Fibroblast of peridontal ligament (primary cell): ENCODE measurements around the gene CFAP57.
A peak's percentile ranks its signal among the peaks of the same experiment; 100 is the strongest.

Experiments
- DNase-seq: peaks from one replicate; pipeline ENCODE4 v3.0.0-alpha.2; 2010; ENCODE audit errors: extremely low read depth

The CFAP57 gene

GRCh38 chr1:43277116-43277876, 105.2 kb downstream of the CFAP57 start:
- DNase-seq, result no peak

GRCh38 chr1:43279161-43279560, 107.0 kb downstream of the CFAP57 start:
- DNase-seq, result no peak

- no peak for DNase-seq
These were observed 107.5 kb downstream of the CFAP57 start for GRCh38 chr1:43279666-43280065.

DNA sequence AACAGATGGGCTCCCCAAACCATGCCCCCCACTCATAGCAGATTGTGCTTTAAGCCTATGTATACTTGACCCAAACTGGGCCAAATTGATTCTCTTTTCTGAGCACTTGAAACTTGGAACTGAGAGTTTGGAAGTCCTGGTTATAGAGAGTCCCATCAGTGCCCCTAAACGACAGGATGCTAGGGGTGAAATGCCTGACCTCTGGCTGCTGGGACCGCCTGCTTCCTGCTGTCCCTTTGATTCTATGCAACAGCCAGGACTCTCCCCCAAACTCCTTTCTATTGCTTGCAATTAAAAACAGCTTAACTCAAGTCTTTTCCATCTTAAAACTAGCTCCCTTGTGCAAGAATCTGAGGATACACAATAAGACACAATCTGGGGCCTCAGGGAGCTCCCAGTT, 108.6 kb downstream of the CFAP57 start:
- no peak for DNase-seq

- no peak for DNase-seq
These were observed 110.4 kb downstream of the CFAP57 start for GRCh38 chr1:43282220-43283195.

DNA sequence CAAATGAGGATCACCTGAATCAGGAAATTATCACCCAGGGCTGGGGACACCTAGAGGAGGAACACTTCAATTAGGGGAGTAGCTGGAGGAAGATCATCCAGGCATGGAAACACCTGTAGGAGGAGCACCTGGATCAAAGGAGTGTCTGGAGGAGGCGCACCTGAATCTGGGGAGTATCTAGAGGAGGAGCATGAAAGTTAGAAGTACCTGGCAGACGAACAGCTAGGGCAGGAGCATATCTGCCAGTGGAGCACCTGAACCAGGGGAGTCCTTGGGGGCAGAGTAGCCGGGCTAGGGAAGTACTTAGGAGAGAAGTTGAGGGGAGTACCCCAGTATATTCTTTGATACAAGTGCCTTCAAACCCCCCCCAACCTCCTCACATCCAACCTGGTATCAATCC, 111.9 kb downstream of the CFAP57 start:
- DNase-seq, result no peak

GRCh38 chr1:43284546-43285110, 112.5 kb downstream of the CFAP57 start:
- no peak for DNase-seq

DNA sequence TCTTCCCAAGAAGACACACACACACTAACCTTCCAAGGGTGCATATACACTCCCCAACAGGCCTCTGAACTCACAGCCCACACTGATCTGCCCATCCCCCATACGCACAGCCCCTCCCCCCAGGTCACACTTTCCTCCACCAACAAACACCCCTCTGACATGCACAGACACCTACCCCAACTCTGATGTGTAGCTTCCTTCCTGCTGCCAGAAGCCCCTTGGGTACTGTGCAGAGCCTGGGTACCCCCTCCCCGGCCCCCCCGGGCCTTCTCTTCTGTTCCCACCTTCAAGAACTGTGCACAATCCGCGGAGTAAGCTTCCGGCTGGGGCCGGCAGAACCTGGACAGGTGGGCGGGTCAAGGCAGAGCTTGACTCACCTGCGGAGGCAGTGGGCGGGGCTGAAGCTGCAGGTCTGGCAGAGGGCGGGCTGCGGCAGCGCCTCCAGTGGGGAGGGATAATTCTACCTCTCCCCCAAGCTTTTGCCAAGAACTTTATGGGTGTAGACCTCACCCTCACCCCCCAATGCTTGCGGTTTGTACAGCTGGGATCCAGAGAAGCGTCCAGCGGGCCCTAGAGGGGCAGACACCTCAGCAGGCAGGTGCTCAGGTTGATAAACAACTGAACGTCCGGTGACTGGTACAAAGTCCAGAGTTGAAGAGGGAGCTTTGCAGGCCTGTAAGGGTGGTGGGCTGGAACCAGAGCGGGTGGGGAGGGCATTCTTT, 113.3 kb downstream of the CFAP57 start, which contains the start of gene C1orf210:
Gene C1orf210, minus strand, starts transcription at position 313 of the 722 bp plus-strand sequence. CDS start 2,311 bp downstream, outside the sequence.
- no peak for DNase-seq

DNA sequence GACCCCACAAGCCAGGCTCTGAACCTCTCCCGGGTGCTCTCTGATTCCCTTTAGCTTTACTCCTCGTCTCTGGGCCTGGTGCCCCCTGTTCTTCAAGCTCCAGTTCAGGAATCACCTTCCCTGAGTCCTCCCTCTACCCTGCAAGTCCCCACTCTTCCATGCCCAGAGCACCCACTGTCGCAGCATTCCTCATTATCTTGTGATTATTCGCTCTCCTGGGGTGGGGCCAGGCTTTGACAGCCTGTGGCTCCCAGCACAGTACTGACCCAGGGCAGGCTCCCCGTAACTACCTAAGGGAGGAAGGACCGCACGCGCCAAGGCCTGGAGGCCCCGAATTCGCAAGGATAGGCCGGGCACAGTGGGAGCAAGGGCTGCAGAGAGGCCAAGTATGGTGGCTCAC, 114.0 kb downstream of the CFAP57 start:
- no peak for DNase-seq

DNA sequence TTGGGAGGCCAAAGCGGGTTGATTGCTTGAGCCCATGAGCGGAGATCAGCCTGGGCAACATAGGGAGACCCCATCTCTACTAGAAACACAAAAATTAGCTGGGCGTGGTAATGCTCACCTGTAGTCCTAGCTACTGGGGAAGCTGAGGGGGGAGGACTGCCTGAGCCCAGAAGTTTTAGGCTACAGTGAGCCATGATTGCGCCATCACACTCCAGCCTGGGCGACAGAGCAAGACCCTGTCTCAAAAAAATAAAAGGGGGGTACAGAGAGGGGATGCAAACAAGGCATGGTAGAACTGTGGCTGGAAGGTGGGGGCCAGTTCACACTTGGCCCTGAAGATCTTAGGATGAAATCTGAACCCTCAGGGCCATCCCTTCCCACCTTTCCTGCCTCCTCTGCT, 114.4 kb downstream of the CFAP57 start:
- no peak for DNase-seq

GRCh38 chr1:43288058-43288784, 116.1 kb downstream of the CFAP57 start:
- no peak for DNase-seq

DNA sequence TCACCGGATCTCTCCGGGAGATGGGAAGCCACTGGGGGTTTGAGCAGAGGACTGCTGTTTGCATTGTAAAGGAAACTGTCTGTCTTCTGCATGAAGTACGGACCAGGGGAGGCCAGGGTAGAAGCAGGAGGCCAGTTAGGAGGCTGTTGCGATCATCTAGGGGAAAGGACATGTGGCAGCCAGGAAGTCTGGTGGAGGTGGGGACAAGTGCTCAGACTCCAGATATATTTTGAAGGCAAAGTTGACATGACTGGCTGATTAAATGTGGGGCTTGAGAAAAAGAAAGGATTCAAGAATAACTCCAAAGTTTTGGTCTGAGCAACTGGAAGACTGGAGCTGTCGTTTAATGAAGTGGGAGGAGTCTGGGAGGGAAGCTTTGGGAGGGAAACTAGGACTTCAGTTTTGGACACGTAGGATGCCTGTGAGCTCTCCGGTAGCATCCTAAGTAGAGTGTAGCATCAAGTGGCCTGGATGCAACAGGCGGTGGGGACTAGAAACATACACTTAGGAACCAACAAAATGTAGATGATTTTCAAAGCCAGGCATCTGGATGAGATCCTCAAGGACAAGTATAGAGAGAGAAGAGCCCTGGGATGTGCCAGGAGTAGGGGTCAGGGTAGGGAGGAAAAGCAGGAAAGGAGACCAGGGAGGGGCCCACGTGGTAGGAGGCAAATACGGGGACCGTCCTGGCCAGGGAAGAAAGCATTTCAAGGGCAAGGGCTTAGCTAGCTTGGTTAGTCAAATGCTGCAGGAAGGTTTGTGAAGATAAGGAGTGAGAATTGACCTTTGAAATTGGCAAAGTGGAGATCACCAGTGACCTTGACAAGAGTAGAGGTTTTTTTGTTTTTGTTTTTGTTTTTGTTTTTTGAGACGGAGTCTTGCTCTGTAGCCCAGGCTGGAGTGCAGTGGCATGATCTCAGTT, 116.9 kb downstream of the CFAP57 start:
- no peak for DNase-seq

DNA sequence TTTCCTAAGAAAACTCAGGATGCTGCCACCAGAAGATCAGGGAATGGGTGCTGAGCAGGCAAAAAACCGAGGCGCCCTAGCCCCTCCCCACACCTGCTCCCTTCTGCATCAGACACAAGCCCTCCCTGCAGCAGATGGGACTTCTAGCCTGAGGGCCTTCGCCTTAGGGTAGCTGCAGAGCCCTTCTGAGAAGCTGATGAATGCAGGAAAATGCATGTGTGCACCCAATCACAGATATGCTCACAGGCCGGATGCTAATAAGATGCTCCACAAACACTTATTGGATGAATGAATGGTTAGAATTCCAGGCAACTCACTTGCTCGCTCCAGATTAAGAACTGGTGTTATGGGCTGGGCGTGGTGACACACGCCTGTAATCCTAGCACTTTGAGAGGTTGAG, 120.1 kb downstream of the CFAP57 start:
- no peak for DNase-seq

- DNase-seq, result no peak
These were observed 120.5 kb downstream of the CFAP57 start for GRCh38 chr1:43292679-43293078.

- DNase-seq, result no peak
These were observed 121.0 kb downstream of the CFAP57 start for GRCh38 chr1:43293176-43293575.

DNA sequence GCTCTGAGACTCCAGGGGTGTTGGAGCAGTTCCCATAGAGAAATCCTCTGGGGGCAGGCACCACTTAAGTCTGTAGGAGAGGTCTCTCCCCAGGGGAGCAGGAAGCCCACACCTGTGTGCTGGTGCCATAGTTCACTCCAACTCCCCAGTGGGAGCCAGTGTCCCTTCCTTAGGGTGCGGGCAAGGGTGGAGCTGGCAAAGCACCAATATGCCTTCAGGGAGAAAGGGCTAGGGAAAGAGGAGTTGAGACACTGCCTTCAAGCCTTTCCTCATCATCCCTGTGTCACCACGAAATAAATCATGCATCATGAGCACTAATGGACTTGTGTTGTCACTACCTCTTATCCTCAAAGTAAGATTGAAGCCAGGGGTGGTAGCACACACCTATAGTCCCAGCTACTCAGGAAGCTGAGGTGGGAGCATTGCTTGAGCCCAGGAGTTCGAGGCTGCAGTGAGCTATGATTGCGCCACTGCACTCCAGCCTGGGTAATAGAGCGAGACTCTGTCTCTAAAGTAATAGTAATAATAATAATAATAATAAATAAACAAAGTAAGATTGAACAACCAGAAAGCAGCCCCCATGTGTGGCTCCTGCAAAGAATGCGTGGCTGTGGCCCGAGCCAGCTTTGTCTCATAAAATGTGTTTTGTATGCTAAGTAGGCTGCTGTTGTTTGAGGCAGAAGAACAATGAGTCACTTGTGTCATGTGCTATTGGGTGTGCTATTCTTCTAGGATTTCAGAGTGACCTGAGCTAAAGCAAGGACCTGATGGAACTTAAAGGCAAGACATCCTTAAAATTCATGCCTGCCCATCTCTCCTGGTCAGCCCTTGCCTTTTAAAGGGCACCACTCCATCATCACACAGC, 122.0 kb downstream of the CFAP57 start:
- peak; percentile 49 for DNase-seq

GRCh38 chr1:43294761-43295160, 122.6 kb downstream of the CFAP57 start:
- DNase-seq, result no peak

- DNase-seq, result peak; percentile 47
These were observed 124.1 kb downstream of the CFAP57 start for GRCh38 chr1:43296207-43296606.

DNA sequence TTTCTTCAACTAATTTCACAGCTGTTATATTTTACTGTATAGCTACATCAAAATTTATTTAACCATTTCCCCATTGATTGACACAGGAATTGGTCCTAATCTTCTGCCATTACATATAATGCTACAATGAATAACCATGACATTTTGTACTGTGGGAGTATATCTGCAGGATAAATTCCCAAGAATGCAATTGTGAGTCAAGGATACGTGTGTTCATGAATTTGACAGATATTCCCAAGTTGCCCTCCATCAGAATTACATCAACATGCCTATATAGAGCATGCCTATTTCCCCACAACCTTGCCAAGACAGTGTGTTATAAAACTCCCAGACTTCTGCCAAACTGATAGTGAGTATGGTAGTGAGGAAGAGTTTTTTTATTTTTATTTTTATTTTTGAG, 125.9 kb downstream of the CFAP57 start:
- DNase-seq, result no peak
